Measurements from ENCODE around the gene TBC1D14. TPM values are rescaled to one million over a fixed set of nuclear protein-coding genes. Genes with fewer than 3 reads are reported as not detected.

The TBC1D14 gene
- total and polyA plus RNA-seq, 2 experiments from 2014 or later = 33.6 to 50.8 TPM

- no peak for DNase-seq (ENCODE audit: low spot score)
- no peaks in the 10 kb centered on the region for H3K36me3 ChIP-seq (replicated peaks; ENCODE audit: insufficient read depth, low read depth)
- no peaks in the 10 kb centered on the region for H3K27me3 ChIP-seq
- H3K4me3 ChIP-seq = no peak overlapping the region
- 78% methylated on average over 5 of the region's 5 CpGs for WGBS (ENCODE audit: low lambda C conversion rate, missing lambda C conversion rate)
- peaks cover 3% of the 10 kb centered on the region for H3K79me2 ChIP-seq
- H3K9me3 ChIP-seq (ENCODE audit: low read depth) = no peaks in the 10 kb centered on the region
- peaks cover 13% of the 10 kb centered on the region for H3K4me1 ChIP-seq (ENCODE audit: insufficient read depth)
- TF ChIP-seq EZH2 (IDR thresholded peaks at IDR 0.05; ENCODE audit: borderline replicate concordance) = no peak
- no peak for TF ChIP-seq CTCF (IDR thresholded peaks at IDR 0.05; ENCODE audit: poor library complexity)
- TF ChIP-seq EZH2phosphoT487 (IDR thresholded peaks at IDR 0.05; ENCODE audit: low read depth, severe bottlenecking, unreplicated experiment) = no peak
- H2AFZ ChIP-seq = no peak overlapping the region
- no peaks in the 10 kb centered on the region for H4K20me1 ChIP-seq (ENCODE audit: insufficient read depth, poor library complexity, severe bottlenecking)
- peak overlapping the region; percentile 75 for H3K27ac ChIP-seq
- no peaks in the 10 kb centered on the region for H3K9me2 ChIP-seq (replicated peaks; ENCODE audit: insufficient read depth)
- H3K4me2 ChIP-seq = no peak overlapping the region
Measured at GRCh38 chr4:7021355-7021754, 111.7 kb downstream of the TBC1D14 start.

GRCh38 chr4:7021930-7022664 lies 112.5 kb downstream of the TBC1D14 start:
- TF ChIP-seq EZH2phosphoT487 (IDR thresholded peaks at IDR 0.05; ENCODE audit: low read depth, severe bottlenecking, unreplicated experiment) = no peak
- TF ChIP-seq EZH2 (IDR thresholded peaks at IDR 0.05; ENCODE audit: borderline replicate concordance) = no peak
- TF ChIP-seq CTCF (IDR thresholded peaks at IDR 0.05; ENCODE audit: poor library complexity) = no peak
- Histone ChIP-seq H2AFZ (no peak overlapping the region), H3K9me3 (ENCODE audit: low read depth) (no peaks in the 10 kb centered on the region), H3K4me3 (no peak overlapping the region), H3K27me3 (no peaks in the 10 kb centered on the region), H3K4me2 (no peak overlapping the region), H3K79me2 (peaks cover 3% of the 10 kb centered on the region), H3K36me3 (replicated peaks; ENCODE audit: insufficient read depth, low read depth) (no peaks in the 10 kb centered on the region), H3K27ac (peak overlapping the region; percentile 75), H4K20me1 (ENCODE audit: insufficient read depth, poor library complexity, severe bottlenecking) (no peaks in the 10 kb centered on the region), H3K9me2 (replicated peaks; ENCODE audit: insufficient read depth) (no peaks in the 10 kb centered on the region), H3K4me1 (ENCODE audit: insufficient read depth) (peaks cover 8% of the 10 kb centered on the region)
- 70% methylated on average over 13 of the region's 13 CpGs for WGBS (ENCODE audit: low lambda C conversion rate, missing lambda C conversion rate)
- peak; percentile 42 for DNase-seq (ENCODE audit: low spot score)

GRCh38 chr4:7023486-7023885 lies 113.9 kb downstream of the TBC1D14 start:
- Histone ChIP-seq H3K79me2 (peaks cover 1% of the 10 kb centered on the region), H3K36me3 (replicated peaks; ENCODE audit: insufficient read depth, low read depth) (no peaks in the 10 kb centered on the region), H3K27ac (no peak overlapping the region), H4K20me1 (ENCODE audit: insufficient read depth, poor library complexity, severe bottlenecking) (no peaks in the 10 kb centered on the region), H3K4me1 (ENCODE audit: insufficient read depth) (peaks cover 8% of the 10 kb centered on the region), H3K4me2 (no peak overlapping the region), H3K9me2 (replicated peaks; ENCODE audit: insufficient read depth) (no peaks in the 10 kb centered on the region), H3K27me3 (no peaks in the 10 kb centered on the region), H3K9me3 (ENCODE audit: low read depth) (no peaks in the 10 kb centered on the region), H3K4me3 (no peak overlapping the region), H2AFZ (no peak overlapping the region)
- TF ChIP-seq EZH2phosphoT487 (IDR thresholded peaks at IDR 0.05; ENCODE audit: low read depth, severe bottlenecking, unreplicated experiment) (no peak), EZH2 (IDR thresholded peaks at IDR 0.05; ENCODE audit: borderline replicate concordance) (no peak), CTCF (IDR thresholded peaks at IDR 0.05; ENCODE audit: poor library complexity) (no peak)
- no peak for DNase-seq (ENCODE audit: low spot score)
- 97% methylated on average over 16 of the region's 16 CpGs for WGBS (ENCODE audit: low lambda C conversion rate, missing lambda C conversion rate)
